ENCODE measurements around the gene SOX18. TPM values are rescaled to one million over a fixed set of nuclear protein-coding genes. Genes with fewer than 3 reads are reported as not detected.
A peak's percentile ranks its signal among the peaks of the same experiment; 100 is the strongest.

The SOX18 gene
- polyA plus RNA-seq, 3 donors = not detected

DNA sequence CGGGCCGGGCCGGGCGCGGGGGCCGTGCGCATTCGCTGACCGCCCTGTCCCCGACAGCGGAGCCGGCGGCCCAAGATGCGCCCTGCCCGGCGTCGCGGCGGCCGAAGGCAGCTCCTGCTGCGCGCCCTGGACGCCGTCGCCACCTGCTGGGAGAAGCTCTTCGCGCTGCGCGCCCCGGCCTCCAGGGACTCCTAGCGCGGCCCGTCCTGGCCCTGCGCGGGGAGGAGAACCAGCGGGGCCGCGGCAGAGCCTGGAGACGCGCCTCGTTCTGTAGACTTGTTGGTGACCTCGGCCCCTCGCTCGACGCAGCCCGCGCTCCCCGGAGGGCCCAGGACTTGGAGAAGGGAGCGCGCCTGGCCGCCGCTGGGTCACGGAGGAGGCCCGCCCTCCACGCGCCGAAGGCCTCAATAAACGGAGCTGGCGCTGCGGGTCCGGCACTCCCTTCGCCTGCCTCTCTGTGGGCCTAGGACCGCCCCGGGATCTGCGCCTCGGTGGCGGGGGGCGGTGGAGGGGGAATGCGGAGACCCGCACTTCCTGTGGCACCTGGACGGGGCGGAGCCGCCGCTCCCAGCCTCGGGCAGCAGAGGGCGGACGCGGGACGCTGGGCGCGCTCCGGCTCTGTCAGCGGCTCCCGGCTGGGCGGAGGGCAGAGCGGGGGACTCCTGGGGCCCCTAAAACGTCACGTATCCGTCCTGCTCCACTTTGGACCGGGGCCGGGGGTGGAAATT lies 10.7 kb downstream of the SOX18 start:
- under 1% methylated on average over 90 of the region's 91 CpGs for WGBS (ENCODE audit: insufficient coverage)
- Histone ChIP-seq H3K79me2 (ENCODE audit: insufficient read depth, low read length) (no peaks in the 10 kb centered on the region), H4K20me1 (ENCODE audit: insufficient read depth, low read length) (no peaks in the 10 kb centered on the region), H3K36me3 (replicated peaks in 1 of 2; ENCODE audit: control insufficient read depth in 1 of 2, insufficient read depth in 2 of 2, low read length in 2 of 2) (peaks cover 2 to 17% of the 10 kb centered on the region in 2 donors), H3K4me2 (replicated peaks; ENCODE audit: extremely low read depth, low read length, poor library complexity, severe bottlenecking) (peak overlapping the region; percentile 76), H3K9ac (ENCODE audit: insufficient read depth, low read length, poor library complexity, severe bottlenecking) (peak overlapping the region; percentile 10), H3K4me3 (replicated peaks in 1 of 3; ENCODE audit: low read depth in 2 of 3, low read length in 3 of 3) (peak overlapping the region; percentile 24 to 80 (median 31)), H3K27me3 (ENCODE audit: control insufficient read depth in 2 of 2, insufficient read depth in 2 of 2, low read length in 2 of 2) (peaks cover 24 to 56% of the 10 kb centered on the region in 2 donors), H3K4me1 (ENCODE audit: control insufficient read depth in 1 of 2, insufficient read depth in 2 of 2, low read length in 2 of 2) (peaks cover 24 to 40% of the 10 kb centered on the region in 2 donors), H3K27ac (ENCODE audit: low read depth in 1 of 2, low read length in 2 of 2) (no peak overlapping the region), H3K9me3 (replicated peaks in 1 of 2; ENCODE audit: control insufficient read depth in 1 of 2, insufficient read depth in 1 of 2, low read length in 2 of 2) (no peaks in the 10 kb centered on the region), H2AFZ (ENCODE audit: insufficient read depth, low read depth, low read length, poor library complexity, severe bottlenecking) (peak overlapping the region; percentile 87)
- Mint-ChIP-seq H3K27me3 (ENCODE audit: low read depth in 3 of 3) (peaks cover 59 to 77% (median 60%) of the 10 kb centered on the region in 3 donors), H3K36me3 (peaks cover 9 to 13% of the 10 kb centered on the region in 2 donors), H3K27ac (no peak overlapping the region), H3K9me3 (peaks cover 0 to 4% (median 2%) of the 10 kb centered on the region in 7 donors), H3K4me3 (peak overlapping the region; percentile 71 to 86), H3K4me1 (peaks cover 20% of the 10 kb centered on the region)
- intact Hi-C loops (cut with micrococcal nuclease) = loop anchor here (2.0 kb wide), 1 partner anchor 82 kb away; no protein-coding TSS in a partner anchor
- TF ChIP-seq, protein P1, sequence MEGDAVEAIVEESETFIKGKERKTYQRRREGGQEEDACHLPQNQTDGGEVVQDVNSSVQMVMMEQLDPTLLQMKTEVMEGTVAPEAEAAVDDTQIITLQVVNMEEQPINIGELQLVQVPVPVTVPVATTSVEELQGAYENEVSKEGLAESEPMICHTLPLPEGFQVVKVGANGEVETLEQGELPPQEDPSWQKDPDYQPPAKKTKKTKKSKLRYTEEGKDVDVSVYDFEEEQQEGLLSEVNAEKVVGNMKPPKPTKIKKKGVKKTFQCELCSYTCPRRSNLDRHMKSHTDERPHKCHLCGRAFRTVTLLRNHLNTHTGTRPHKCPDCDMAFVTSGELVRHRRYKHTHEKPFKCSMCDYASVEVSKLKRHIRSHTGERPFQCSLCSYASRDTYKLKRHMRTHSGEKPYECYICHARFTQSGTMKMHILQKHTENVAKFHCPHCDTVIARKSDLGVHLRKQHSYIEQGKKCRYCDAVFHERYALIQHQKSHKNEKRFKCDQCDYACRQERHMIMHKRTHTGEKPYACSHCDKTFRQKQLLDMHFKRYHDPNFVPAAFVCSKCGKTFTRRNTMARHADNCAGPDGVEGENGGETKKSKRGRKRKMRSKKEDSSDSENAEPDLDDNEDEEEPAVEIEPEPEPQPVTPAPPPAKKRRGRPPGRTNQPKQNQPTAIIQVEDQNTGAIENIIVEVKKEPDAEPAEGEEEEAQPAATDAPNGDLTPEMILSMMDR (IDR thresholded peaks at IDR 0.05) = peak; percentile 81
- DNase-seq = peak; percentile 50 to 57 (median 55)

DNA sequence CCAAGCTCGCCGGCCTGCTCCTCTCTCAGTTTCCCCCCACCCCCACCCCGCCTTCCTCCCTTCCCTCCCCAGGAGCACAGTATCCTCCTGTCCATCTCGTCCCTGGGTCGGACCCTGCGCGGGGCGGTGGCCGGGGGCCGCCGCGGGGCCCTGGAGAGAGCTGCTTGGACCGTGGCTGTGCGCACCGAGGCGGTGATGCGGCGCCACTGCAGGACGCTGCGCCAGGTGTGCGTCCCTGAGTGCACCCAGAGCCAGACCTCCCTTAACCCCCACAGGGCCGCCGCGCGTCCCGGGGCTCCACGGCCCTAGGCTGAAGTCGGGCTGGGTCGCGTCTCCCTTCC lies 11.2 kb downstream of the SOX18 start:
- Mint-ChIP-seq H3K36me3 (peaks cover 13 to 18% of the 10 kb centered on the region in 2 donors), H3K4me3 (peak overlapping the region in 1 of 2 donors; percentile 80), H3K27ac (no peak overlapping the region), H3K27me3 (ENCODE audit: low read depth in 3 of 3) (peaks cover 55 to 72% (median 56%) of the 10 kb centered on the region in 3 donors), H3K9me3 (peaks cover 0 to 4% (median 2%) of the 10 kb centered on the region in 7 donors), H3K4me1 (peaks cover 20% of the 10 kb centered on the region)
- WGBS (ENCODE audit: insufficient coverage) = 2% methylated on average over 29 of the region's 30 CpGs
- H3K27me3 ChIP-seq (ENCODE audit: control insufficient read depth in 2 of 2, insufficient read depth in 2 of 2, low read length in 2 of 2) = peaks cover 24 to 56% of the 10 kb centered on the region in 2 donors
- TF ChIP-seq, protein P1 (IDR thresholded peaks at IDR 0.05) = no peak
- H3K9ac ChIP-seq (ENCODE audit: insufficient read depth, low read length, poor library complexity, severe bottlenecking) = no peak overlapping the region
- no peak for DNase-seq
- H2AFZ ChIP-seq (ENCODE audit: insufficient read depth, low read depth, low read length, poor library complexity, severe bottlenecking) = peak overlapping the region; percentile 87
- peak overlapping the region; percentile 76 for H3K4me2 ChIP-seq (replicated peaks; ENCODE audit: extremely low read depth, low read length, poor library complexity, severe bottlenecking)
- no peaks in the 10 kb centered on the region for H3K9me3 ChIP-seq (replicated peaks in 1 of 2; ENCODE audit: control insufficient read depth in 1 of 2, insufficient read depth in 1 of 2, low read length in 2 of 2)
- intact Hi-C loops (cut with micrococcal nuclease) = loop anchor here (2.0 kb wide), 1 partner anchor 83 kb away; no protein-coding TSS in a partner anchor
- H3K79me2 ChIP-seq (ENCODE audit: insufficient read depth, low read length) = no peaks in the 10 kb centered on the region
- peaks cover 24 to 40% of the 10 kb centered on the region in 2 donors for H3K4me1 ChIP-seq (ENCODE audit: control insufficient read depth in 1 of 2, insufficient read depth in 2 of 2, low read length in 2 of 2)
- no peaks in the 10 kb centered on the region for H4K20me1 ChIP-seq (ENCODE audit: insufficient read depth, low read length)
- peaks cover 4 to 22% of the 10 kb centered on the region in 2 donors for H3K36me3 ChIP-seq (replicated peaks in 1 of 2; ENCODE audit: control insufficient read depth in 1 of 2, insufficient read depth in 2 of 2, low read length in 2 of 2)
- H3K4me3 ChIP-seq (replicated peaks in 1 of 3; ENCODE audit: low read depth in 2 of 3, low read length in 3 of 3) = peak overlapping the region in 1 of 3 experiments; percentile 80
- no peak overlapping the region for H3K27ac ChIP-seq (ENCODE audit: low read depth in 1 of 2, low read length in 2 of 2)

Data from CD14-positive monocyte (primary cell).